Neural cell (in vitro differentiated cells): ENCODE data around the gene ODC1. TPM values are rescaled to one million over a fixed set of nuclear protein-coding genes. Genes with fewer than 3 reads are reported as not detected.

Source experiments
- H2AFZ ChIP-seq: fragments of 200-600, 300-800 bp; sonication (generic), shearing (Covaris generic); 2 replicates; pipeline ENCODE4 v1.6.0; 2014; ENCODE audit warnings: low read depth, mild to moderate bottlenecking, antibody characterized with exemption, low read length, moderate library complexity
- H3F3A ChIP-seq: fragments of 200-600 bp; shearing (Covaris generic); 2 replicates; pipeline ENCODE4 v1.6.1; 2016; ENCODE audit warnings: mild to moderate bottlenecking, moderate library complexity, mixed read lengths, antibody characterized with exemption, low read length; ENCODE audit not compliant: insufficient read depth, poor library complexity, severe bottlenecking
- H3K27ac ChIP-seq: fragments of 200-600, 300-800 bp; sonication (generic), shearing (Covaris generic); 2 replicates; pipeline ENCODE4 v1.5.1; 2014; ENCODE audit warnings: mild to moderate bottlenecking, low read length, moderate library complexity
- H3K27me3 ChIP-seq: fragments of 300-800, 200-600 bp; sonication (generic), shearing (Covaris generic); 2 replicates; pipeline ENCODE4 v1.6.0; 2014; ENCODE audit warnings: mild to moderate bottlenecking, low read depth, low read length, moderate library complexity; ENCODE audit not compliant: insufficient read depth
- H3K36me3 ChIP-seq: fragments of 300-800, 200-600 bp; sonication (generic), shearing (Covaris generic); 2 replicates; pipeline ENCODE4 v1.5.1; 2014; ENCODE audit warnings: mild to moderate bottlenecking, antibody characterized with exemption, low read length, moderate library complexity; ENCODE audit not compliant: insufficient read depth
- H3K4me2 ChIP-seq: fragments of 300-800, 200-600 bp; sonication (generic), shearing (Covaris generic); 2 replicates; pipeline ENCODE4 v1.6.0; 2014; ENCODE audit warnings: mild to moderate bottlenecking, low read length
- H3K4me3 ChIP-seq: fragments of 300-800, 200-600 bp; sonication (generic), shearing (Covaris generic); 2 replicates; pipeline ENCODE4 v1.5.1; 2014; ENCODE audit warnings: mild to moderate bottlenecking, low read length, moderate library complexity
- H3K79me2 ChIP-seq: fragments of 200-600 bp; shearing (Covaris generic); replicated peaks from 2 replicates; pipeline ENCODE4 v1.6.0; 2014; ENCODE audit warnings: mild to moderate bottlenecking, low read length, moderate library complexity; ENCODE audit not compliant: insufficient read depth
- H3K9ac ChIP-seq: fragments of 300-800, 200-600 bp; sonication (generic), shearing (Covaris generic); 2 replicates; pipeline ENCODE4 v1.6.1; 2016; ENCODE audit warnings: mild to moderate bottlenecking, low read length, mixed read lengths
- H3K9me2 ChIP-seq: fragments of 200-600 bp; shearing (Covaris generic); 2 replicates; pipeline ENCODE4 v1.6.1; 2016; ENCODE audit warnings: mild to moderate bottlenecking, low read length, mixed read lengths; ENCODE audit not compliant: insufficient read depth
- H3K9me3 ChIP-seq: fragments of 200-600, 300-800 bp; sonication (generic), shearing (Covaris generic); 2 replicates; pipeline ENCODE4 v1.6.1; 2016; ENCODE audit warnings: mild to moderate bottlenecking, mixed run types, low read length, moderate library complexity, mixed read lengths
- H4K20me1 ChIP-seq: fragments of 200-600 bp; shearing (Covaris generic); 2 replicates; pipeline ENCODE4 v1.6.1; 2016; ENCODE audit warnings: mild to moderate bottlenecking, mixed run types; ENCODE audit not compliant: insufficient read depth
- EP300 ChIP-seq: fragments of 450-650 bp; conservative IDR thresholded peaks from 2 replicates; pipeline ENCODE4 v1.6.1; 2014; ENCODE audit warnings: antibody characterized with exemption, mild to moderate bottlenecking, moderate library complexity; ENCODE audit not compliant: poor library complexity, severe bottlenecking
- EZH2 ChIP-seq: fragments of 200-600, 300-800 bp; shearing (Covaris generic), sonication (generic); IDR thresholded peaks from 2 replicates; pipeline ENCODE4 v1.6.1; 2014; ENCODE audit warnings: antibody characterized with exemption, low read length, borderline replicate concordance, mild to moderate bottlenecking; ENCODE audit not compliant: insufficient read depth, poor library complexity, severe bottlenecking
- MXI1 ChIP-seq: fragments of 450-650 bp; conservative IDR thresholded peaks from 2 replicates; pipeline ENCODE4 v1.6.1; 2014; ENCODE audit warnings: antibody characterized with exemption, mild to moderate bottlenecking; ENCODE audit not compliant: poor library complexity, severe bottlenecking
- POLR2AphosphoS5 ChIP-seq: IDR thresholded peaks from 2 replicates; pipeline ENCODE4 v1.6.1; 2012
- RAD21 ChIP-seq: fragments of 450-650 bp; conservative IDR thresholded peaks from 2 replicates; pipeline ENCODE4 v1.6.1; 2014; ENCODE audit warnings: antibody characterized with exemption, mild to moderate bottlenecking, moderate library complexity
- SMC3 ChIP-seq: fragments of 450-650 bp; conservative IDR thresholded peaks from 2 replicates; pipeline ENCODE4 v1.6.1; 2014; ENCODE audit warnings: antibody characterized with exemption, mild to moderate bottlenecking, moderate library complexity; ENCODE audit not compliant: poor library complexity
- TAF1 ChIP-seq: IDR thresholded peaks from 2 replicates; pipeline ENCODE4 v1.6.1; 2012; ENCODE audit warnings: low read depth
- polyA plus RNA-seq: library from polyadenylated mRNA; depleted of rRNA; stranded (reverse); fragments of >200 nt; gene quantifications from 2 replicates; pipeline ENCODE4 v1.2.3, GENCODE V29; 2014
- TF ChIP-seq, protein P1 (sequence below): fragments of 450-650 bp; IDR thresholded peaks from 2 replicates; pipeline ENCODE4 v1.5.1; 2014; ENCODE audit warnings: antibody characterized with exemption, mild to moderate bottlenecking, moderate library complexity; ENCODE audit not compliant: poor library complexity, severe bottlenecking
- TF ChIP-seq, protein P2 (sequence below): IDR thresholded peaks from 2 replicates; pipeline ENCODE4 v1.6.1; 2012; ENCODE audit warnings: borderline replicate concordance

ODC1 gene
- polyA plus RNA-seq, 1 donor from 2014 or later, result 1,107 TPM

DNA sequence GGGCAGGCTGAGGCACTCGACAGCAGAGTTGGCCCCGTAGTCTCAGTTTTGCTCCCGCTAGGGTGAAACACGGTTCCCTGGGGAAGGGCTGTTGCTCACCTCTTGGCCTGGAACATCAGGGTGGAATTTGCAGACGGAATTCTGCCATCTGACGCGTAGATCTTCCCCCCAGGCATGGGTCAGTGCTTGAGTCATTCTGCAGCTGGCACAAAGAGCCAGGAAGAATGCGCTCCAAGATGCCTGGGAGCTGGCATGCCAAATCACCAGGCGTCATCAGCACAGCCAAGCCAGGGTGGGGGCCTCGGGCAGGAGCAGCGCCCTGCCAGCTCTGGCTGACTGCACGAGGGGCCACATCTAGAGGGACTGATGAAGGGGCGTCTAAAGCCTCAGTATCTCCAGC is 42.7 kb downstream of the ODC1 start:
- Histone ChIP-seq H4K20me1 (no peaks in the 10 kb centered on the region), H3K27ac (no peak overlapping the region), H3K4me2 (no peak overlapping the region), H2AFZ (no peak overlapping the region), H3K27me3 (no peaks in the 10 kb centered on the region), H3K9me2 (no peaks in the 10 kb centered on the region), H3K9ac (no peak overlapping the region), H3F3A (no peaks in the 10 kb centered on the region), H3K4me3 (no peak overlapping the region), H3K9me3 (no peaks in the 10 kb centered on the region), H3K36me3 (no peaks in the 10 kb centered on the region), H3K79me2 (no peaks in the 10 kb centered on the region)
- TF ChIP-seq RAD21 (no peak), EZH2 (no peak), POLR2AphosphoS5 (no peak), MXI1 (no peak), SMC3 (no peak), EP300 (no peak), TAF1 (no peak)
- TF ChIP-seq, protein P1, sequence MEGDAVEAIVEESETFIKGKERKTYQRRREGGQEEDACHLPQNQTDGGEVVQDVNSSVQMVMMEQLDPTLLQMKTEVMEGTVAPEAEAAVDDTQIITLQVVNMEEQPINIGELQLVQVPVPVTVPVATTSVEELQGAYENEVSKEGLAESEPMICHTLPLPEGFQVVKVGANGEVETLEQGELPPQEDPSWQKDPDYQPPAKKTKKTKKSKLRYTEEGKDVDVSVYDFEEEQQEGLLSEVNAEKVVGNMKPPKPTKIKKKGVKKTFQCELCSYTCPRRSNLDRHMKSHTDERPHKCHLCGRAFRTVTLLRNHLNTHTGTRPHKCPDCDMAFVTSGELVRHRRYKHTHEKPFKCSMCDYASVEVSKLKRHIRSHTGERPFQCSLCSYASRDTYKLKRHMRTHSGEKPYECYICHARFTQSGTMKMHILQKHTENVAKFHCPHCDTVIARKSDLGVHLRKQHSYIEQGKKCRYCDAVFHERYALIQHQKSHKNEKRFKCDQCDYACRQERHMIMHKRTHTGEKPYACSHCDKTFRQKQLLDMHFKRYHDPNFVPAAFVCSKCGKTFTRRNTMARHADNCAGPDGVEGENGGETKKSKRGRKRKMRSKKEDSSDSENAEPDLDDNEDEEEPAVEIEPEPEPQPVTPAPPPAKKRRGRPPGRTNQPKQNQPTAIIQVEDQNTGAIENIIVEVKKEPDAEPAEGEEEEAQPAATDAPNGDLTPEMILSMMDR, result no peak
- TF ChIP-seq, protein P2, sequence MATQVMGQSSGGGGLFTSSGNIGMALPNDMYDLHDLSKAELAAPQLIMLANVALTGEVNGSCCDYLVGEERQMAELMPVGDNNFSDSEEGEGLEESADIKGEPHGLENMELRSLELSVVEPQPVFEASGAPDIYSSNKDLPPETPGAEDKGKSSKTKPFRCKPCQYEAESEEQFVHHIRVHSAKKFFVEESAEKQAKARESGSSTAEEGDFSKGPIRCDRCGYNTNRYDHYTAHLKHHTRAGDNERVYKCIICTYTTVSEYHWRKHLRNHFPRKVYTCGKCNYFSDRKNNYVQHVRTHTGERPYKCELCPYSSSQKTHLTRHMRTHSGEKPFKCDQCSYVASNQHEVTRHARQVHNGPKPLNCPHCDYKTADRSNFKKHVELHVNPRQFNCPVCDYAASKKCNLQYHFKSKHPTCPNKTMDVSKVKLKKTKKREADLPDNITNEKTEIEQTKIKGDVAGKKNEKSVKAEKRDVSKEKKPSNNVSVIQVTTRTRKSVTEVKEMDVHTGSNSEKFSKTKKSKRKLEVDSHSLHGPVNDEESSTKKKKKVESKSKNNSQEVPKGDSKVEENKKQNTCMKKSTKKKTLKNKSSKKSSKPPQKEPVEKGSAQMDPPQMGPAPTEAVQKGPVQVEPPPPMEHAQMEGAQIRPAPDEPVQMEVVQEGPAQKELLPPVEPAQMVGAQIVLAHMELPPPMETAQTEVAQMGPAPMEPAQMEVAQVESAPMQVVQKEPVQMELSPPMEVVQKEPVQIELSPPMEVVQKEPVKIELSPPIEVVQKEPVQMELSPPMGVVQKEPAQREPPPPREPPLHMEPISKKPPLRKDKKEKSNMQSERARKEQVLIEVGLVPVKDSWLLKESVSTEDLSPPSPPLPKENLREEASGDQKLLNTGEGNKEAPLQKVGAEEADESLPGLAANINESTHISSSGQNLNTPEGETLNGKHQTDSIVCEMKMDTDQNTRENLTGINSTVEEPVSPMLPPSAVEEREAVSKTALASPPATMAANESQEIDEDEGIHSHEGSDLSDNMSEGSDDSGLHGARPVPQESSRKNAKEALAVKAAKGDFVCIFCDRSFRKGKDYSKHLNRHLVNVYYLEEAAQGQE, result no peak

DNA sequence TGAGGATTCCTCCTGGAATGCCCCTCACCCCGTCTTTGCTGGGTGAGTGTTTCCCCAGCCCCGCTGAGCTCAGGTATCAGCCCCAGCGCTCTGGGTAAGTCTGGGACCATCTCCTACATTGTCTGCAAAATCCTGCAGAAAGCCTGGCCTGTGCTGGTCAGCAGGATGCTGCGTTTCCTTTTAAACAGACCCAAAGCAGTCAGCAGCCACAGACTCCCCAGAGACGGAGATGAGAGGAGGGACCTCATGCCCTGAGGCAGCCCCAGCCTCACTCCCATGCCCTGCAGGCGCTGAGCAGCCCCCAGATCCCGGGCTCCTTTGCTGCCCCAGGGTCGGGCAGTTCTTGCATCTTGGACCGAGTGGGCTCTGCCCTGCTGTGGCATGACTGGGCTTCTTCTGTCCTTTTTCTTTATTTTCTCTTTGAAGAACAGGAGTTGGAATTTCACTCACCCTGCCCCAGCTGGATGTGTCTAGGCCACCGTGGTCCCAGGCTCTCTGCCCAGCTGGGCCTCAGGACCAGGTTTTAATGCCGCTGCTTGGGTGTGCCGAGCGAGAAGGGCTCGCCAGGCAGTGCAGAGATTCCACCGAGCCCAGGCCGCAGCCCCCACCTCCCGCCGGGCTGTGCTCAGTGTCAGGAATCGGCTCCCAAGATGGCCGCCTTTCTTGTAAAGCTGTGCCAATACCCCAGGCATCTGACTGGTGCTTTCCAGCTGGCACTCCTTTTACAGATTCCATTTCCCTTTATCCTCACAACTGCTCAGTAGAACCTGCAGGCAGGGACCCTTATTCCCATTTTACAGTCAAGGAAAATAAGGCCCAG is 43.6 kb downstream of the ODC1 start:
- no peaks in the 10 kb centered on the region for H3K36me3 ChIP-seq
- no peak for TF ChIP-seq SMC3
- TF ChIP-seq RAD21, result no peak
- TF ChIP-seq, protein P2, result no peak
- TF ChIP-seq POLR2AphosphoS5, result no peak
- TF ChIP-seq MXI1, result no peak
- TF ChIP-seq, protein P1, result no peak
- TF ChIP-seq EP300, result no peak
- no peak for TF ChIP-seq TAF1
- TF ChIP-seq EZH2, result no peak
- no peaks in the 10 kb centered on the region for H3K27me3 ChIP-seq
- no peaks in the 10 kb centered on the region for H4K20me1 ChIP-seq
- no peaks in the 10 kb centered on the region for H3K79me2 ChIP-seq
- no peak overlapping the region for H3K27ac ChIP-seq
- H2AFZ ChIP-seq, result no peak overlapping the region
- H3K9me3 ChIP-seq, result no peaks in the 10 kb centered on the region
- H3K4me3 ChIP-seq, result no peak overlapping the region
- no peak overlapping the region for H3K4me2 ChIP-seq
- H3F3A ChIP-seq, result no peaks in the 10 kb centered on the region
- H3K9ac ChIP-seq, result no peak overlapping the region
- no peaks in the 10 kb centered on the region for H3K9me2 ChIP-seq
